Stimulated activated CD8-positive, alpha-beta memory T cell treated with anti-CD3 and anti-CD28 coated beads, Interleukin-7, amount 100 ng/mL, for 1 hour (primary cell): ENCODE results near the gene PTPRD.

Experiments used
- DNase-seq, 2 donors: peaks; one replicate each; pipeline ENCODE4 v3.0.0-alpha.2; 2020; ENCODE audit warnings: low read depth in 2 of 2

The PTPRD gene

GRCh38 chr9:8515748-8516147, 2097.1 kb downstream of the PTPRD start:
- DNase-seq = no peak

- no peak for DNase-seq
These were observed 2098.0 kb downstream of the PTPRD start for GRCh38 chr9:8514760-8515159.

- DNase-seq = no peak
These were observed 2104.0 kb downstream of the PTPRD start for GRCh38 chr9:8508671-8509290.

GRCh38 chr9:8494571-8494970, 2118.2 kb downstream of the PTPRD start:
- no peak for DNase-seq

GRCh38 chr9:8492679-8493078, 2120.1 kb downstream of the PTPRD start:
- DNase-seq = no peak

GRCh38 chr9:8492024-8492423, 2120.8 kb downstream of the PTPRD start:
- no peak for DNase-seq

- DNase-seq = no peak
These were observed 2121.2 kb downstream of the PTPRD start for GRCh38 chr9:8491563-8491962.

- no peak for DNase-seq
These were observed 2123.0 kb downstream of the PTPRD start for GRCh38 chr9:8489835-8490234.

GRCh38 chr9:8486095-8486494, 2126.7 kb downstream of the PTPRD start:
- DNase-seq = no peak

- DNase-seq = no peak
These were observed 2128.1 kb downstream of the PTPRD start for GRCh38 chr9:8484597-8485191.

GRCh38 chr9:8477450-8477849, 2135.4 kb downstream of the PTPRD start:
- no peak for DNase-seq

- DNase-seq = no peak
These were observed 2137.9 kb downstream of the PTPRD start for GRCh38 chr9:8474937-8475336.

- no peak for DNase-seq
These were observed 2139.4 kb downstream of the PTPRD start for GRCh38 chr9:8473244-8474020.

- DNase-seq = no peak
These were observed 2144.7 kb downstream of the PTPRD start for GRCh38 chr9:8468045-8468637.

GRCh38 chr9:8457816-8458215, 2155.0 kb downstream of the PTPRD start:
- DNase-seq = no peak

GRCh38 chr9:8457055-8457454, 2155.7 kb downstream of the PTPRD start:
- DNase-seq = no peak

- DNase-seq = no peak
These were observed 2156.5 kb downstream of the PTPRD start for GRCh38 chr9:8456344-8456743.

GRCh38 chr9:8450810-8451545, 2161.8 kb downstream of the PTPRD start:
- DNase-seq = no peak

- no peak for DNase-seq
These were observed 2164.6 kb downstream of the PTPRD start for GRCh38 chr9:8448226-8448625.

GRCh38 chr9:8447601-8448000, 2165.2 kb downstream of the PTPRD start:
- no peak for DNase-seq

GRCh38 chr9:8437876-8438275, 2174.9 kb downstream of the PTPRD start:
- no peak for DNase-seq

- DNase-seq = no peak
These were observed 2175.5 kb downstream of the PTPRD start for GRCh38 chr9:8437259-8437658.
